DMS 273 treated with DMSO at 0.1 percent for 48 hours (cell line): Measurements from ENCODE around the gene PCDH12.

ENCODE experiments used
- DNase-seq: peaks from one replicate; lab custom pipeline; 2025; lab: John Stamatoyannopoulos, UW

The PCDH12 gene

GRCh38 chr5:141966275-141966962, 8.4 kb upstream of the PCDH12 start:
- DNase-seq = no peak

GRCh38 chr5:141965071-141965470, 7.1 kb upstream of the PCDH12 start:
- DNase-seq = no peak

GRCh38 chr5:141963701-141964100, 5.7 kb upstream of the PCDH12 start:
- DNase-seq = no peak

GRCh38 chr5:141961466-141961865, 3.5 kb upstream of the PCDH12 start:
- no peak for DNase-seq

GRCh38 chr5:141960449-141961323, 2.7 kb upstream of the PCDH12 start:
- peak; percentile 63 for DNase-seq

GRCh38 chr5:141960018-141960417, 2.0 kb upstream of the PCDH12 start:
- DNase-seq = no peak

GRCh38 chr5:141958546-141959172, 657 bp upstream of the PCDH12 start:
- DNase-seq = no peak

GRCh38 chr5:141957367-141957996, 520 bp downstream of the PCDH12 start:
- no peak for DNase-seq

- DNase-seq = no peak
Observed at GRCh38 chr5:141954194-141954593, 3.8 kb downstream of the PCDH12 start.

GRCh38 chr5:141952020-141952419, 6.0 kb downstream of the PCDH12 start:
- peak; percentile 42 for DNase-seq

- no peak for DNase-seq
Observed at GRCh38 chr5:141951332-141951781, 6.6 kb downstream of the PCDH12 start.

- DNase-seq = no peak
Observed at GRCh38 chr5:141950207-141951005, 7.6 kb downstream of the PCDH12 start.

- no peak for DNase-seq
Observed at GRCh38 chr5:141949511-141949910, 8.5 kb downstream of the PCDH12 start.

GRCh38 chr5:141948812-141949211, 9.2 kb downstream of the PCDH12 start:
- no peak for DNase-seq

- no peak for DNase-seq
Observed at GRCh38 chr5:141947316-141947715, 10.7 kb downstream of the PCDH12 start.

GRCh38 chr5:141945511-141946051, 12.4 kb downstream of the PCDH12 start:
- no peak for DNase-seq

GRCh38 chr5:141944076-141944475, 13.9 kb downstream of the PCDH12 start:
- DNase-seq = no peak

- no peak for DNase-seq
Observed at GRCh38 chr5:141942185-141942857, 15.7 kb downstream of the PCDH12 start.

- no peak for DNase-seq
Observed at GRCh38 chr5:141941779-141942178, 16.2 kb downstream of the PCDH12 start.

- DNase-seq = no peak
Observed at GRCh38 chr5:141941307-141941706, 16.7 kb downstream of the PCDH12 start.
